ENCODE results near the gene IL2RA.

IL2RA gene

DNA sequence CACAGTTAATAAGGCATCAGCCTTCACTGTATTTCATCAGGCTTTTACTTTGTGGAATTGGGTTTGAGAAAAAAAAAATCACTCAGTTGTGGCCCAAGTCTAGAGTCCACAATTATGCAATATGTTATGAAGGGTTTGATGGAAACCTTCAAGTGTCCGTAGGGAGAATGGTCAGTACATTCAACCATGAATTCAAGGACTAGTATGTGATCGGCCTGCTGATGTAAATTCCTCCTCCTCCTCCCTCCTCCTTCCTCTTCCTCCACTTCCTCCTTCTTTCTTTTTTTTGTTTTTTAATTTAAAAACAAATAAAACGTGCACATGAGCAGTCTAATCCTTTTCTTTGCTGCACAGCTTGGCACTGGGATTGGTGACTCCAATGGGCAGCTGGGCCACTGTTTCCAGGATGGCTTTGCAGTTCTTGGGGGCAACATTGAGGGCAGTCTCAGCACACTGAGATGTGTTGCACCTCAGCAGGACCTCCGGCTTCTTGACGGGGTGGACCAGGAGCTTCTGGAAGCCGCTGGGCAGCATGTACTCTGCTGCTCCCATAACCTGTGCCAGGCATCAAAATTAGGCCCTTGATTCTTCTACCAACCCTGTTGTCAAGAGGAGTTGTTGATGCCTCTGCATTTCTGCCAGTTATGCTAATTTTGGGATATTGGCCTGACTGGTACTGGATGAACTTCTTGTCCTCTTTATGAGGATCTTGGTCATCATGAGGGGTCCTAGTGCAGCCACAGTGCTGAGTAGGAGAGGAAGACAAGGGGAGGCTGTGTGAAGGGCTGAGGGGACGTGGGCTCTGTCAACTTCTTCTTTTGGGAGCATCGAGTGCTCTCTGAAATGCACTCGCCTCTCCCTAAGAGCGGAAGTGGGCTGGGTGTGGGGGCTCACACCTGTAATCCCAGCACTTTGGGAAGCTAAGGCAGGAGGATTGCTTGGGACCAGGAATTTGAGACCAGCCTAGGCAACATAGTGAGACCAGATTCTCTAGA is 9.3 kb upstream of the IL2RA start:
- no peak for DNase-seq (ENCODE audit: low read depth)
- TF ChIP-seq, protein P1, sequence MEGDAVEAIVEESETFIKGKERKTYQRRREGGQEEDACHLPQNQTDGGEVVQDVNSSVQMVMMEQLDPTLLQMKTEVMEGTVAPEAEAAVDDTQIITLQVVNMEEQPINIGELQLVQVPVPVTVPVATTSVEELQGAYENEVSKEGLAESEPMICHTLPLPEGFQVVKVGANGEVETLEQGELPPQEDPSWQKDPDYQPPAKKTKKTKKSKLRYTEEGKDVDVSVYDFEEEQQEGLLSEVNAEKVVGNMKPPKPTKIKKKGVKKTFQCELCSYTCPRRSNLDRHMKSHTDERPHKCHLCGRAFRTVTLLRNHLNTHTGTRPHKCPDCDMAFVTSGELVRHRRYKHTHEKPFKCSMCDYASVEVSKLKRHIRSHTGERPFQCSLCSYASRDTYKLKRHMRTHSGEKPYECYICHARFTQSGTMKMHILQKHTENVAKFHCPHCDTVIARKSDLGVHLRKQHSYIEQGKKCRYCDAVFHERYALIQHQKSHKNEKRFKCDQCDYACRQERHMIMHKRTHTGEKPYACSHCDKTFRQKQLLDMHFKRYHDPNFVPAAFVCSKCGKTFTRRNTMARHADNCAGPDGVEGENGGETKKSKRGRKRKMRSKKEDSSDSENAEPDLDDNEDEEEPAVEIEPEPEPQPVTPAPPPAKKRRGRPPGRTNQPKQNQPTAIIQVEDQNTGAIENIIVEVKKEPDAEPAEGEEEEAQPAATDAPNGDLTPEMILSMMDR (conservative IDR thresholded peaks at IDR 0.05; ENCODE audit: low read depth, low read length): no peak
- H3K4me3 ChIP-seq (ENCODE audit: low read length): no peak overlapping the region

GRCh38 chr10:6070660-6071059 is 8.5 kb upstream of the IL2RA start:
- DNase-seq (ENCODE audit: low read depth): no peak
- no peak overlapping the region for H3K4me3 ChIP-seq (ENCODE audit: low read length)
- TF ChIP-seq, protein P1 (conservative IDR thresholded peaks at IDR 0.05; ENCODE audit: low read depth, low read length): no peak

DNA sequence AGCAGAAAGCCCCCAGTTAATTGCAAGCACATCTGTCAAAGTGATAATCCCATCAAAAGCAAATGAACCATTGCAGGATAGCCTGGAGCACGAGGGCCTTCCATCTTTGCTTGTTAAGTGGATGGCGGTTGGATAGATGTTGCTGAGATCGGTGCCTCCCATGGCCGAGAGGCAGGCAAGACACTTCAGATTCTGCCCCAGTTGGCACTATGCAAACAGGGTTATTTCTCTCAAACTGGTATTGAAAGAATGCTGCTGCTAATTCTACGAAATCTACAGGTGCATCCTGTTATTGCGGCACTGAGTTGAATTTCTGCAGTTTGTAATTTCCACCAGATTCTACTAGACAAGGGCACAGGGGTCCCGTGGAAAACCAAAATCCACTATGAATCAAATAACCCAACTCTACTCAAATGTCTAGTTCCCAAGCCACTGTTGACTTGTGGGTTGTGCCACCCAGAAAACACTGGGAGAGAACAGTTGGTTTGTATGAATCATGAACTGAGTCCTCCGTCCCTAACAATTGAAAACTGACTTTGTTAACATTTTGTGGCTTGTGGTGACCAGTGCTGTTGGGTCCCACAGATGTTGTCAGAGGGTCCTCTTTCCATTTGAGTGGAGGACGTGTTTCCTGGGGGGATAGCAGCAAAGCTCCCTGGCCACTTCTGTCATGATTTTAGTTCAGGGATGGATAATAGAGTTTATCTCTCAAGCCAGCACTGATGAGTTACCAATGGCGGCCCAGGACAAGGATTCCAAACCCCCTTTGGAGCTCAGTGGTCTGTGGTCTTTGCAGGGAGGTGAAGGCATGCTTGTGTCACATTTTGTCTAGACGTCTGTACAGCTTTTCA is 7.1 kb upstream of the IL2RA start:
- TF ChIP-seq, protein P1 (conservative IDR thresholded peaks at IDR 0.05; ENCODE audit: low read depth, low read length): no peak
- H3K4me3 ChIP-seq (ENCODE audit: low read length): no peak overlapping the region
- no peak for DNase-seq (ENCODE audit: low read depth)

DNA sequence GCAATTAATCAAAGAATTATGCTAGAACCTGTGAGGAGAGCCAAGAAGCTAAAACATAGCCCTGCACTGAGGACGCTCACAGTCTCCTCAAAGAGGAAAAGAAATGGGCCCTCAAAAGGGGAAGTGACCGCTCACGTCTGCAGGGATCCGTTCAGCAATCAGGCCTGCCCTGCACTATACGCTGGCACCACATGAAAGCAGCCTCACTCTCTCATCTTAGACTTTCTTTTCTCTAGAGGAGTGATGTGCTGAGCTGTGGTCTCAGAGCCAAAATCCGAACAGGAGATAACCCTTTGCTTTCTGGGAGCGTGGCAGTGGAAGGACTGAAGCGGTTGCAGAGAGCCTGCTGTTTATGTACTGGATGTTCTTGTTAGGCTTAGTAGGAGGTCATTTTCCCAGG is 6.3 kb upstream of the IL2RA start:
- TF ChIP-seq, protein P1 (conservative IDR thresholded peaks at IDR 0.05; ENCODE audit: low read depth, low read length): no peak
- no peak for DNase-seq (ENCODE audit: low read depth)
- no peak overlapping the region for H3K4me3 ChIP-seq (ENCODE audit: low read length)

- no peak for DNase-seq (ENCODE audit: low read depth)
- H3K4me3 ChIP-seq (ENCODE audit: low read length): no peak overlapping the region
- TF ChIP-seq, protein P1 (conservative IDR thresholded peaks at IDR 0.05; ENCODE audit: low read depth, low read length): no peak
These were observed 5.8 kb upstream of the IL2RA start for GRCh38 chr10:6068006-6068405.

- H3K4me3 ChIP-seq (ENCODE audit: low read length): no peak overlapping the region
- TF ChIP-seq, protein P1 (conservative IDR thresholded peaks at IDR 0.05; ENCODE audit: low read depth, low read length): no peak
- no peak for DNase-seq (ENCODE audit: low read depth)
These were observed 5.3 kb upstream of the IL2RA start for GRCh38 chr10:6067457-6067856.
